Stimulated activated CD4-positive, alpha-beta T cell treated with anti-CD3 and anti-CD28 coated beads, TNF-alpha, amount 100 ng/mL, for 48 hours (primary cell): Measurements from ENCODE around the gene POU6F2.

ENCODE experiments used
- DNase-seq, 3 donors: peaks; one replicate each; pipeline ENCODE4 v3.0.0-alpha.2; 2020; ENCODE audit warnings: low read depth in 3 of 3

POU6F2 gene

GRCh38 chr7:39504963-39505362 is 527.3 kb downstream of the POU6F2 start:
- no peak for DNase-seq

- DNase-seq = no peak
These were observed 530.3 kb downstream of the POU6F2 start for GRCh38 chr7:39507866-39508551.

GRCh38 chr7:39509436-39509835 is 531.7 kb downstream of the POU6F2 start:
- DNase-seq = no peak

GRCh38 chr7:39509912-39510311 is 532.2 kb downstream of the POU6F2 start:
- no peak for DNase-seq

GRCh38 chr7:39510864-39511354 is 533.2 kb downstream of the POU6F2 start:
- DNase-seq = no peak

GRCh38 chr7:39515534-39516228 is 538.0 kb downstream of the POU6F2 start:
- no peak for DNase-seq

- DNase-seq = no peak
These were observed 538.8 kb downstream of the POU6F2 start for GRCh38 chr7:39516498-39516897.

- DNase-seq = no peak
These were observed 539.5 kb downstream of the POU6F2 start for GRCh38 chr7:39517240-39517639.
